Activated naive CD4-positive, alpha-beta T cell treated with anti-CD3 and anti-CD28 coated beads for 36 hours (primary cell): ENCODE data around the gene AMBRA1. TPM values are rescaled to one million over a fixed set of nuclear protein-coding genes. Genes with fewer than 3 reads are reported as not detected.

ENCODE experiments used
- CTCF ChIA-PET: fragments of 350-600 bp; sonication (Branson Sonifier 250); formaldehyde crosslinking; loops from one replicate; lab custom pipeline; 2021; ENCODE audit warnings: antibody characterized with exemption; lab: Charles Lee
- DNase-seq: peaks from one replicate; pipeline ENCODE4 v3.0.0-alpha.2; 2020
- H3K27ac Mint-ChIP-seq: one replicate; pipeline ENCODE4 v1.8.0; 2021; ENCODE audit warnings: mild to moderate bottlenecking, mixed read lengths
- H3K27me3 Mint-ChIP-seq: one replicate; pipeline ENCODE4 v1.8.0; 2021; ENCODE audit warnings: low read depth, mixed read lengths
- H3K36me3 Mint-ChIP-seq: one replicate; pipeline ENCODE4 v1.8.0; 2021; ENCODE audit warnings: low read depth, mixed read lengths
- H3K4me1 Mint-ChIP-seq: one replicate; pipeline ENCODE4 v1.8.0; 2021; ENCODE audit warnings: low read depth, mixed read lengths
- H3K4me3 Mint-ChIP-seq: one replicate; pipeline ENCODE4 v1.8.0; 2021; ENCODE audit warnings: mild to moderate bottlenecking, moderate library complexity, mixed read lengths
- H3K9me3 Mint-ChIP-seq: one replicate; pipeline ENCODE4 v1.8.0; 2021; ENCODE audit warnings: mixed read lengths
- intact Hi-C: fragments of 100-400 bp; cut with micrococcal nuclease; formaldehyde crosslinking; loops from one replicate; pipeline ENCODE4 v1.15.1; 2023
- total RNA-seq, 2 experiments: library from RNA; stranded (reverse); gene quantifications; one replicate each; pipeline ENCODE4 v1.2.3, GENCODE V29; 2021

The AMBRA1 gene
- total RNA-seq, 2 experiments from 2014 or later = 19.0 to 23.1 TPM

GRCh38 chr11:46413760-46414465, 179.9 kb downstream of the AMBRA1 start:
- CTCF ChIA-PET = no interaction called here

GRCh38 chr11:46410021-46410420, 183.8 kb downstream of the AMBRA1 start:
- intact Hi-C loops = no loop called here
- Mint-ChIP-seq H3K27me3 (no peaks in the 10 kb centered on the region), H3K9me3 (no peaks in the 10 kb centered on the region), H3K4me3 (no peak overlapping the region), H3K27ac (no peak overlapping the region), H3K36me3 (peaks cover 12% of the 10 kb centered on the region), H3K4me1 (peaks cover 10% of the 10 kb centered on the region)
- DNase-seq = no peak
- CTCF ChIA-PET = interaction anchor here (0.6 to 1.1 kb wide), 2 partner anchors 21 to 767 kb away, joined by 3 read pairs; partner anchors contain the start of gene ARFGAP2

More at GRCh38 chr11:46413760-46414465, 179.9 kb downstream of the AMBRA1 start:
- Mint-ChIP-seq H3K27ac (no peak overlapping the region), H3K9me3 (no peaks in the 10 kb centered on the region), H3K4me3 (no peak overlapping the region), H3K27me3 (no peaks in the 10 kb centered on the region), H3K4me1 (peaks cover 12% of the 10 kb centered on the region), H3K36me3 (peaks cover 8% of the 10 kb centered on the region)
- DNase-seq = no peak
- intact Hi-C loops = no loop called here

GRCh38 chr11:46408407-46408986, 185.3 kb downstream of the AMBRA1 start:
- no peak for DNase-seq
- H3K36me3 Mint-ChIP-seq = peaks cover 17% of the 10 kb centered on the region
- H3K27ac Mint-ChIP-seq = no peak overlapping the region
- H3K27me3 Mint-ChIP-seq = no peaks in the 10 kb centered on the region
- no peaks in the 10 kb centered on the region for H3K4me1 Mint-ChIP-seq
- CTCF ChIA-PET = interaction anchor here (0.6 kb wide), 1 partner anchor 82 kb away, joined by 3 read pairs; no protein-coding TSS in a partner anchor
- intact Hi-C loops = no loop called here
- H3K4me3 Mint-ChIP-seq = no peak overlapping the region
- H3K9me3 Mint-ChIP-seq = no peaks in the 10 kb centered on the region

- no peak overlapping the region for H3K27ac Mint-ChIP-seq
- no peak for DNase-seq
- no peaks in the 10 kb centered on the region for H3K9me3 Mint-ChIP-seq
- intact Hi-C loops = no loop called here
- no peak overlapping the region for H3K4me3 Mint-ChIP-seq
- H3K36me3 Mint-ChIP-seq = peaks cover 18% of the 10 kb centered on the region
- H3K4me1 Mint-ChIP-seq = no peaks in the 10 kb centered on the region
- H3K27me3 Mint-ChIP-seq = no peaks in the 10 kb centered on the region
- CTCF ChIA-PET = no interaction called here
Observed at GRCh38 chr11:46407635-46408034, 186.2 kb downstream of the AMBRA1 start.

GRCh38 chr11:46404476-46405017, 189.3 kb downstream of the AMBRA1 start:
- DNase-seq = no peak
- intact Hi-C loops = no loop called here
- no peaks in the 10 kb centered on the region for H3K9me3 Mint-ChIP-seq
- H3K4me1 Mint-ChIP-seq = no peaks in the 10 kb centered on the region
- H3K27me3 Mint-ChIP-seq = no peaks in the 10 kb centered on the region
- H3K4me3 Mint-ChIP-seq = no peak overlapping the region
- H3K36me3 Mint-ChIP-seq = peaks cover 18% of the 10 kb centered on the region
- H3K27ac Mint-ChIP-seq = no peak overlapping the region
- CTCF ChIA-PET = no interaction called here

GRCh38 chr11:46402957-46403902, 190.6 kb downstream of the AMBRA1 start:
- Mint-ChIP-seq H3K27ac (no peak overlapping the region), H3K4me1 (no peaks in the 10 kb centered on the region), H3K36me3 (peaks cover 16% of the 10 kb centered on the region), H3K4me3 (no peak overlapping the region), H3K27me3 (no peaks in the 10 kb centered on the region), H3K9me3 (no peaks in the 10 kb centered on the region)
- CTCF ChIA-PET = interaction anchor here (3.4 kb wide), 1 partner anchor 14 kb away, joined by 11 read pairs; no protein-coding TSS in a partner anchor
- DNase-seq = no peak
- intact Hi-C loops = no loop called here

GRCh38 chr11:46397526-46397925, 196.3 kb downstream of the AMBRA1 start:
- Mint-ChIP-seq H3K36me3 (peaks cover 9% of the 10 kb centered on the region), H3K27ac (no peak overlapping the region), H3K9me3 (no peaks in the 10 kb centered on the region), H3K4me3 (no peak overlapping the region), H3K4me1 (peaks cover 7% of the 10 kb centered on the region), H3K27me3 (peaks cover 11% of the 10 kb centered on the region)
- CTCF ChIA-PET = interaction anchor here (1.1 to 4.1 kb wide), 2 partner anchors 9 to 139 kb away, joined by 4 to 19 read pairs; no protein-coding TSS in a partner anchor
- no peak for DNase-seq
- intact Hi-C loops = no loop called here

GRCh38 chr11:46393759-46394158, 200.1 kb downstream of the AMBRA1 start:
- no peak overlapping the region for H3K27ac Mint-ChIP-seq
- H3K4me3 Mint-ChIP-seq = no peak overlapping the region
- peaks cover 9% of the 10 kb centered on the region for H3K36me3 Mint-ChIP-seq
- peaks cover 34% of the 10 kb centered on the region for H3K27me3 Mint-ChIP-seq
- CTCF ChIA-PET = no interaction called here
- H3K4me1 Mint-ChIP-seq = peaks cover 21% of the 10 kb centered on the region
- H3K9me3 Mint-ChIP-seq = no peaks in the 10 kb centered on the region
- intact Hi-C loops = no loop called here
- DNase-seq = no peak

GRCh38 chr11:46393231-46393616, 200.6 kb downstream of the AMBRA1 start:
- Mint-ChIP-seq H3K27ac (no peak overlapping the region), H3K27me3 (peaks cover 39% of the 10 kb centered on the region), H3K4me3 (peak overlapping the region; percentile 66), H3K4me1 (peaks cover 21% of the 10 kb centered on the region), H3K9me3 (no peaks in the 10 kb centered on the region), H3K36me3 (peaks cover 9% of the 10 kb centered on the region)
- DNase-seq = no peak
- CTCF ChIA-PET = interaction anchor here (1.0 to 1.5 kb wide), 4 partner anchors 8 to 148 kb away, joined by 3 read pairs; no protein-coding TSS in a partner anchor
- intact Hi-C loops = no loop called here

- CTCF ChIA-PET = interaction anchor here (0.6 to 1.9 kb wide), 6 partner anchors 8 to 241 kb away, joined by 3 to 4 read pairs (median 3); no protein-coding TSS in a partner anchor
- Mint-ChIP-seq H3K9me3 (no peaks in the 10 kb centered on the region), H3K4me1 (peaks cover 25% of the 10 kb centered on the region), H3K27ac (no peak overlapping the region), H3K27me3 (peaks cover 43% of the 10 kb centered on the region), H3K36me3 (peaks cover 9% of the 10 kb centered on the region), H3K4me3 (peak overlapping the region; percentile 66)
- DNase-seq = peak; percentile 82
- intact Hi-C loops = loop anchor here (1.0 kb wide), 1 partner anchor 12 kb away; no protein-coding TSS in a partner anchor
Observed at GRCh38 chr11:46392421-46393230, 201.2 kb downstream of the AMBRA1 start.
